Stimulated activated CD4-positive, alpha-beta T cell treated with anti-CD3 and anti-CD28 coated beads, Interleukin-1b, Interleukin-23, amount 100 ng/mL, for 4 hours (primary cell): ENCODE results near the gene TPCN1.

Experiments used
- DNase-seq, 2 donors: peaks; one replicate each; pipeline ENCODE4 v3.0.0-alpha.2; 2020; ENCODE audit warnings: low read depth in 2 of 2

TPCN1 gene

DNA sequence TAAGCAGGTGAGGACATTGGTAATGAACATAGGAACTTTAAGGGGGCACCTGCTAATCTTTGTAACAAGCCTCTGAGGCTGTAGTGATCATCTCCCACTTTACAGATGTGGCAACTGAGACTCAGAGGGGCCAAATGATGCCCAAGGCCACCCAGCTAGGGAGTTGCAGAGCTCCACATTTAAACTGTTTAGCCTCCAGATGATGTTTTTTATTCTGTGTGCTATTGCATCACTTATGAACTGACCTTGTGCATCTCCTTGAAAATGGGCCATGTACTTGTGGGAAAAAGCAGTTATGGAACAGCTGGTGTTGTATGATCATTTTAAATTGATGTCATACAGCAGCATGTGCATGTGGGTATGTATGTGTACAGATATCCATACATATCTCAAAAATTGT lies 41.4 kb downstream of the TPCN1 start:
- DNase-seq = no peak

GRCh38 chr12:113263431-113263963 lies 42.2 kb downstream of the TPCN1 start:
- no peak for DNase-seq

GRCh38 chr12:113266106-113266895 lies 45.0 kb downstream of the TPCN1 start:
- DNase-seq = no peak

DNA sequence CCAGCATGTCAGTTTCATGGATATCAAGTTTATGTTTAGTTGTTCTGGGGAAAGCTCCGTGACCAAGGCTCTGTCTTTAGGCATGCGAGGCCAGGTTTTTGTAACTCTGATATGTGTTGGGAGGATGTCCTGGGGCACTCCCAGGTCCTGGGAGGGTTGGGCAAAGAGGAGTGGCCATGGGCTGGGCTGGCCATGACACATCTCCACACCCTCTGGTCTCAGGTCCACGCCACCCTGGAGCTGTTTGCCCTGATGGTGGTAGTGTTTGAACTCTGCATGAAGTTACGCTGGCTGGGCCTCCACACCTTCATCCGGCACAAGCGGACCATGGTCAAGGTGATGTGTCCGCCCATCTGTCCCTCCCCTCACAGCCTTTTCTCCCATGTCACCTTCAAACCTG lies 46.4 kb downstream of the TPCN1 start:
- no peak for DNase-seq

DNA sequence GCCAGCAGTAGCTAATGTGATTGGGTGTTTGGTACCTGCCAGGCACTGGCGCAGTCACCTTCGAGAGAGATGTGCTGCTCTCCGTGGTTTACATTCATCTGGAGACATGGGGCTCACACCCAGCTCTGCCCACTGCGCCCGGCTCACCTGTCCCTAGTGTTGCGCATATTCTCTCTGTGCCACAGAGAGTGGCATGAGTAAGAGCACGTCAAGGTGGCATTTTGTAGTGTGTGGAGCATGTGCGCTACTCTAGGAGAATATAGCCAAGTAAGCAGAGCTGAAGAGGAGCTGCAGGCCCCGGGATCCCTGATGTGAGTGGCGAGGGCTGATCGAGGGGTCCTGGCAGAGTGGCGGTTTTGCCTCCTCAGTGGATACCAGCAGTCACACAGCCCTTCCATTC lies 46.9 kb downstream of the TPCN1 start:
- DNase-seq = no peak

DNA sequence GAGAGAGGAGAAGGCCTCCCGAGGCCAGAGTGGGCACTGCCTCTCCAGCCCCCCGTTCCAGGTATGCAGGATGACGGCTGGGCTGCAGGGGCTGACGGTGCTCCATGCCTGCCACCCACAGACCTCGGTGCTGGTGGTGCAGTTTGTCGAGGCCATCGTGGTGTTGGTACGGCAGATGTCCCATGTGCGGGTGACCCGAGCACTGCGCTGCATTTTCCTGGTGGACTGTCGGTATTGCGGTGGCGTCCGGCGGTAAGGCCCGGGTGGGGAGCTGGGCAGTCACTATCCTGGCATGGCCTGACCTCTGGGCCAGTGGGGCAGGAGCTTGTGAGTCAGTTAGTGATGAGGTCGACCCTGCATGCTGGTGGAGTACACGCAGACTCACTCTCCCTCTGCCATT lies 47.4 kb downstream of the TPCN1 start:
- no peak for DNase-seq

- DNase-seq = no peak
Observed at GRCh38 chr12:113269257-113269943, 48.1 kb downstream of the TPCN1 start.

- no peak for DNase-seq
Observed at GRCh38 chr12:113270709-113271009, 49.4 kb downstream of the TPCN1 start.

- DNase-seq = no peak
Observed at GRCh38 chr12:113271466-113271852, 50.2 kb downstream of the TPCN1 start.

GRCh38 chr12:113271853-113272561 lies 50.7 kb downstream of the TPCN1 start:
- no peak for DNase-seq

GRCh38 chr12:113273053-113273725 lies 51.9 kb downstream of the TPCN1 start:
- DNase-seq = no peak

- DNase-seq = no peak
Observed at GRCh38 chr12:113274848-113275247, 53.6 kb downstream of the TPCN1 start.

- no peak for DNase-seq
Observed at GRCh38 chr12:113276306-113276705, 55.0 kb downstream of the TPCN1 start.

DNA sequence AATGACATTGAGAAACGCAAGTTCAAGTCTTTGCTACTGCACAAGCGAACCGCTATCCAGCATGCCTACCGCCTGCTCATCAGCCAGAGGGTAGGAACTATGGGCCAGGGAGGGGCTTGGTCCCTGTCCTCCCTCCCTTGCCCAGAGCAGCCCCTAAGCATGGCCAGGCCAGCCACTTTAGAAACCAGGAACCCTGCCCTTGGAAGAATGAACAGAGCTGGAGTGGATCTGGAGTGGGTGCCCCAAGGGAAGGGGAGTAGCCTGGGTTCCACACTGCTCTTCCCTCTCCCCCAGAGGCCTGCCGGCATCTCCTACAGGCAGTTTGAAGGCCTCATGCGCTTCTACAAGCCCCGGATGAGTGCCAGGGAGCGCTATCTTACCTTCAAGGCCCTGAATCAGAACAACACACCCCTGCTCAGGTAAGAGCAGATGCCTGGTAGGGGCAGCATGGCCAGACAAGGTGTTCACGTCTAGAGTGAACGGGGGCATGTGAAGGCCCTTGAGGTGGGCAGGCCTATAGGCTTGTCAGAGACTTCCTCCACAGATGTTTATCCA lies 55.8 kb downstream of the TPCN1 start:
- no peak for DNase-seq

DNA sequence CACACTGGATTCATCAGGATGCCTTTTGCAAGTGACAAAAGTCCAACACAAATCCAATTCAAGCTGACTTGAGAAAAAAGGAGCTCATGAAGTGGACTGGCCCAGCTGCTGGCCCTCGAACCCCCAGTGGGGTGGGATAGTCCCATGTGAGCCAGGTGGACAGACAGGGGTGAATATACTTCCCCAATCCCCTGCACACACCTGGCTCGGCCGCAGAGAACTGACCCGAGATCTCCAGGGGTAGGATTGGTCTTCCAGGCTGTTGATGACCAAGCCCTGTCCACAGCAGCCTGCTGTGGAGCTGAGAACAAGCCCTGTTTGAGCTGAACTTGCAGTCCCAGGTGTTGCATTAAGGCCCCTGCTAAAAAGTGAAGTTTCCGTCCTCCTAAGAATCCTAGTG lies 56.2 kb downstream of the TPCN1 start:
- no peak for DNase-seq

- DNase-seq = no peak
Observed at GRCh38 chr12:113278141-113278540, 56.9 kb downstream of the TPCN1 start.

GRCh38 chr12:113278633-113279032 lies 57.4 kb downstream of the TPCN1 start:
- no peak for DNase-seq

GRCh38 chr12:113284751-113285150 lies 63.5 kb downstream of the TPCN1 start:
- DNase-seq = no peak

GRCh38 chr12:113285679-113286610 lies 64.7 kb downstream of the TPCN1 start:
- DNase-seq = no peak

GRCh38 chr12:113286712-113287111 lies 65.4 kb downstream of the TPCN1 start:
- no peak for DNase-seq
